NCI-H524 (cell line): ENCODE results near the gene HS3ST3B1.
A peak's percentile ranks its signal among the peaks of the same experiment; 100 is the strongest.

Experiments
- DNase-seq, 2 experiments: peaks; one replicate each; lab custom pipeline; 2025; lab: John Stamatoyannopoulos, UW

Gene HS3ST3B1

GRCh38 chr17:14303343-14304221 is 2.7 kb downstream of the HS3ST3B1 start:
- DNase-seq: peak in 1 of 2 experiments; percentile 28

- peak in 1 of 2 experiments; percentile 24 for DNase-seq
Measured at GRCh38 chr17:14304222-14304772, 3.4 kb downstream of the HS3ST3B1 start.

DNA sequence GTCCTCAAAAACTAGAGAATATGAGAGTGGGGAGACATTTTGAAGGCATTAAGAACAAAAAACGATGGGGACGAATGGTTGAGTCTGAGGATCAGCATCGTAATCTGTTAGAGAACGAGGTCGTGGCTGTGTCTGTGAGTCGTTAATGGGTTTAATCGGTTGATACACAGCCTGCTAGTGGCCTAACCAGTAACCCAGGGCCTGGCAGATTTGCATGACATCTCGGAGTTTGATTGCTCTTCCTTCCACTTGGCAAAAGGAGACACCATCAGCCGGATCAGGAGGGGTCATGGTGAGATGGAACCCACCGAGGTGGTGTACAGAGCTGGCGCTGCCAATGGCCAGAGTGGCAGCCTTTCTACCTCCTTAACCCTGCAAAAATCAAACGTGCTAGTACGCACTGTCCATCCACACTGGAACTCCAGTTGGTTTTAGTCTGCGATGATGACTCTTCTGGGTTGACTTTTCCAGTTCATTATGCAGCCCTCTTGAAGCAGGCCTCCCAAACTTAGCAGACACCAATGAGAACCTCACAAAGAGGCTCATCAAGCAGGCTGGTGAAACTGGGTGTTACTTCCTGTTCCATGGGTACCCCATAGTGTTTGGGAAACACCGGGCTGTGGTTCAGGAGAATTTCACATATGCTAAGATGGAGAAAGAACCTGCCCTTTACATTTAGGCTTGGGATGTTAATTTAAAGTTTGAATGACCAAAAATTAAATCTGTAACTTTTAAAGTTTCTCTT is 4.1 kb downstream of the HS3ST3B1 start:
- no peak for DNase-seq

DNA sequence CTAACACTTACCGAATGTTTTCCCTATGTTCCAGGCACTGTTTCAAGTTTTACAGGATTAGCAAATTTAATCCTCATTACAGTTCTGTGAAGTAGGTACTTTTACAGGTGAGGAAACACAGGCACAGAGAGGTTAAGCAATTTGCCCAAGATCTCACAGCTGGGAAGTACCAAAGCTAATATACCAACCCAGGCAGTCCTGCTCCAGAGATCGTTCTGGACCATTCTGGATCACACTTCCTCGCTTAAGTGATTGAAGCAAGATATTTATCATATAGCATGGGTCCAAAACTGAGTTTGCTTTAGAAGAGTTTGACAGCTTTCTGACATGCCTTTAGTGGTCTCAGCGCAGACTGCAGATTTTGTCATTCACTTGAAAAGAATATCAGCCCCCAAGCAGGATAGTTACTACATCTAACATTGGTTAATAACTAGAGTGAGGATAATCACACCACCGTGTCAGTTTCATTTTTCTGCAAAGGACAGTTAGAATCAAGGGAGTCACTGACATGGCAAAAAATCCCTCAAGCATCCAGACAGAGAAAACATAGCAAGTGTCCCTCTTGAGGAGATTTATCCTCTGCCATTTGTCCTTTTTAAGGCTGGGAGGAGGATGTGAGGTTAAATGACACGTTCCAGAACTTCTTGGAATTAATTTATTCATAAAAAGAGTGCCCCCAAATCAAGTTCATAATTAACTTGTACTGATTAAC is 5.1 kb downstream of the HS3ST3B1 start:
- DNase-seq: no peak

- DNase-seq: no peak
Measured at GRCh38 chr17:14306596-14306995, 5.7 kb downstream of the HS3ST3B1 start.

DNA sequence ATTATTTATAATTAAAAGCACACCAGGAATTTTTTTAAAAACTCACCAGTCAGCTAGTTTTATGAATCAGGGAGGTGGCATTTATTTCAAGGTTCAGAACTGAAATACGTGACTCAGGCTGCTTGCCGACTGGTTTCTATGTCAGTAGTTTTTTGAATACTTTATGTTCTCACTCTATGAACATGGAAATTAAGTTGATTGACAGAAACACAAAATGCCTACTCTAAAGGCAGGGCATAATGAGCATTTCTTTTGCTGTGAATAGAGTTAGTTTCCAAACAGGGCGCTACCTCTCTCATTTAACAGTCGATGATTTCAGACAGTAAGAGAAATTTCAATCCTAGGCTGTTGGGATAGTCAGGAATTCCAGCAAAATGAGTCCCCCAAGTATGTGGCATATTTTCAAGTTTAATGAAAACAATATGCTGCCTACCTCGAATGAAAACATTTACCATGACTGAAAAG is 6.7 kb downstream of the HS3ST3B1 start:
- DNase-seq: no peak

DNA sequence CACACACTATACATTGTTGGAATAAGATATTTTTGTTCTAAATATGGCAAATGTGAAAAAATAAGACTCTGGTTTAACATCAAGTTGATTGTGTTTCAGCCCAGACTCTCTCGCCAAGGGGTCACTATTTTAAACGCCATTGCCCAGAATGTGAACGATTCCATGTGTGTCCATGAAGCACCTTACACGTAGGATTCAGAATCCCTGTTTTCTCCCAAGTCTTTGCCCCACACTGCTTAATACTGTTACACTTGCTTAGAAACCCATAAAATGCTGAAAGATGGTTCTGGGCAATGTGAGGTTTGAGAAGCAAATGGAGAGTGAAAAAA is 7.7 kb downstream of the HS3ST3B1 start:
- DNase-seq: peak in 1 of 2 experiments; percentile 47

DNA sequence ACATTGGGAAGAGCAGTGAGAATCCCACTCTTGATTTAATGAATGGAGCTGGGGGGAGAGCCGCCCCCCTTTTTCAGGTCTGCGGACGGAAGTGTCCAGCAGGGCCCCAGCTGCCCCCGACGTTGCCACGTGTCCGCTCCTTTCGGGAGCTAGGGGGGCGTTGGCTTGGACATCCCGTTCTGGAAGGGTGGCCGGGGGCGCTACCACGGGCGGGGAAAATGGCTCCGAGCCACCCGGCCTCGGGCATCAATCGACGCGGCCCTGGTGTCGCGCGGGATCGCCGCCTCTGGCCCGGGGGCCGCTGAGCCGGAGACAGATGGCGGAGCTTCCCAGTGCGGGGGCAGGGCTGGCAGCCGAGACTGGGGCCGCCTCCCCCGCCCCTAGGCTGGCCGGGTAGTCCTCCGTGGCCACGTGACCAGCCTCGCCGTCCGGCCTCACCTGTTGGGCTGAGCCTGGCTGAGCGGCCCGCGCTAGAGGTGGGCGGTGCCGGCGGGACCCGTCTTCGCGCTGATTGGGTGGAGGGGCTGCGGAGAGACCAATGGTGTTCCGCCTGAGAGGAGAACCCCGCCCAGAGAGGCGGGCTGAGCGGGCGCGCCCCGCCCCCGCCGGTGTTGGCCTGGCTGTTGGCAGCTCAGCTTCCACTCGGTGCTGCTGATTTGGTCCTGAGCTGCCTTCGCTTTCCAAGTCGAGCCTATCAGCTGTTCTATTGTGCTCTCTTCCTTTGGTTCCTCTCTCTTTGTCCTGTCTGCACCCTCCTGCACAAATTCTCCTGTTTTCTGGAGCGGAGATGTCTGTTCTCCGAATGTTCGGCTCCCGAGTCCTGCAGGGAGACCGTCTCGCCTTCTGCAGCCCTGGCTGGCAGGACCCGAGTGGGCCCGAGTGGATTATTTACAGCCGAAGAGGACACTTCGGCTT is 8.3 kb downstream of the HS3ST3B1 start:
- DNase-seq: peak; percentile 95 to 98

- no peak for DNase-seq
Measured at GRCh38 chr17:14310101-14310500, 9.2 kb downstream of the HS3ST3B1 start.

DNA sequence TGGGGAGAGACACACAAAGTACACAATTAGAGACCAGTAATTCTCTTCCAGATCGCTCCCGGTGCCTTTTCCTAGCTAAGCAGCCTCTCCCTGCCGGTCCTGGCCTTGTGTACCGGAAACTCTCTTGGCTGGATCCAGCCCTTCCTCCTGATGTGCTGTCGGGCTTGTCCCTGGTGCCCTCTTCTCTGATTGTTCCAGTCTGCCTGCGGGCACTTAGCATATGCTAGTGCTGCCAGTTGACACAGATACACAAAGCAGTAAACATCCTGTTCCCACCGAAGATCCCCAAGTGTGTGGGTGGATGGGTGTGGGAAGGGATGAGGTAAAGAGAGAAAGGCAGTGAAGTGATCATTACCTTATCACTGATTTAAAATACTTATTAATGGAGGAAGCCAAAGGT is 9.7 kb downstream of the HS3ST3B1 start:
- no peak for DNase-seq

GRCh38 chr17:14311186-14311705 is 10.4 kb downstream of the HS3ST3B1 start:
- no peak for DNase-seq

GRCh38 chr17:14311981-14312380 is 11.1 kb downstream of the HS3ST3B1 start:
- DNase-seq: no peak

GRCh38 chr17:14312522-14312921 is 11.6 kb downstream of the HS3ST3B1 start:
- no peak for DNase-seq

GRCh38 chr17:14316126-14316832 is 15.4 kb downstream of the HS3ST3B1 start:
- DNase-seq: no peak

DNA sequence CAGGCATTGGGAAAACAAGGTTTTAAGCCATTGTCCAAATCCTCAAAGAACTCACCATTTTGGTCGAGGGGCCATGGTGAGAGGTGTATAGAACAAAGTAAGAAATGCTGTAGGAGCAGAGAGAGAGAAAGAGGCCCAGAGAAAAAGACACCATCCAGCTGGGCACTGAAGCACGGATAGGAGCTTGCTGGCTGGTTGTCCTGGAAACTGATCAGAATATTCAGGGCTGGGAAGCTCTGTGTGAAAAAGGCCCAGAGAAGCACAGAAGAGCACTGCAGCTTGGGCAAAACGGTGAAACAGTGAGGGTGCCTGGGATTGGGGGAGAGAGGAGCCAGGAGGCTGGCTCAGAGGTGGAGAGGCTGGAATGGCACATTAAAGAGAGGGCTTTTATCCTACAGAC is 16.5 kb downstream of the HS3ST3B1 start:
- no peak for DNase-seq

GRCh38 chr17:14318109-14318917 is 17.4 kb downstream of the HS3ST3B1 start:
- no peak for DNase-seq

DNA sequence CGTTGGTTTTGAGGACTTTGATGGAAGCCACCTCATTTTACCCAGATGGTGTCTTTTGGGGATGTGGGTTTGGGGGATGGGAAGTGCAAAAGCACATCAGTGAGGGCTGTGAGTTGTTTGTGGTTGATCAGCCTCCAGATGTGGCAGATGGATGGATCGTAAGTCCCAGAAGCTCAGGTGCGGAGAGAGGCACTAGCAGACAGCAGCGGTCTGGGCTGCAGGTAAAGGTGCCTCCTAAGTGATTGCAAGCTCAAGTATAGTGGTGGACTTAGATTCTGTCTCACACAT is 18.0 kb downstream of the HS3ST3B1 start:
- DNase-seq: no peak

DNA sequence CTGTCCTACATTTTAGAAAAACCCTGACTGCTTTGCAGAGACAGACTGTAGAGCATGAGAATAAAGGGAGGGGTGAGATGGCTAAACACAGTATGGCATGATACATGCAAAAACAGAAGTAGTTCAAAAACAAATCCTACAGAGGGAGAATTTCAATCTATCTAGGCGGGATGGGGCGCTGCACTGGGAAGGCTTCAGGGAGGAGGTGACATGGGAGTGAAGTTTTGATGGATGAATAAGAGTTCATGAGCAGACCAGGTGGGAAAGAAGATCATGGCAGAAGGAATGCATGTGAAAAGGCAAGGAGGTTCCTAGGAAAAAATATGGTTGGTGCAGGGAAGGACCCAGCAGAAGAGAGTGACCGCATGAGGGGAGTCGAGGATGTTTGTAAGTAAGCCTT is 19.2 kb downstream of the HS3ST3B1 start:
- DNase-seq: no peak

- DNase-seq: no peak
Measured at GRCh38 chr17:14320734-14321475, 20.0 kb downstream of the HS3ST3B1 start.
